ENCODE results near the gene HM13.
A peak's percentile ranks its signal among the peaks of the same experiment; 100 is the strongest.

GRCh38 chr20:31603822-31604566 lies 89.8 kb downstream of the HM13 start:
- no peak for TF ChIP-seq HMGXB4 (CRISPR knock-in tag; IDR thresholded peaks at IDR 0.05)
- no peak for TF ChIP-seq HMGA2 (CRISPR knock-in tag; IDR thresholded peaks at IDR 0.05)
- no peak for TF ChIP-seq JUN (CRISPR knock-in tag; IDR thresholded peaks at IDR 0.05)
- no peak for TF ChIP-seq TP53 (CRISPR knock-in tag; IDR thresholded peaks at IDR 0.05)
- no peak for TF ChIP-seq TCF7 (CRISPR knock-in tag; IDR thresholded peaks at IDR 0.05; ENCODE audit: low read depth)
- TF ChIP-seq CTCF (IDR thresholded peaks at IDR 0.05): no peak
- no peak for TF ChIP-seq STAT6 (CRISPR knock-in tag; conservative IDR thresholded peaks at IDR 0.05; ENCODE audit: low read depth)
- TF ChIP-seq MAX (CRISPR knock-in tag; IDR thresholded peaks at IDR 0.05): peak; percentile 57

All from WTC11 (cell line).